B cell (primary cell): ENCODE data around the gene TSPAN10. TPM values are rescaled to one million over a fixed set of nuclear protein-coding genes. Genes with fewer than 3 reads are reported as not detected.

Source experiments
- ATAC-seq: fragments of 200-7000 bp; cut with Tn5 transposase; one replicate; pipeline ENCODE4 v1.10.0; 2021; ENCODE audit warnings: low read depth, mild to moderate bottlenecking, moderate number of reproducible peaks, moderate library complexity
- CTCF ChIA-PET: fragments of 350-600 bp; sonication (Branson Sonifier 250); formaldehyde crosslinking; loops from one replicate; lab custom pipeline; 2021; ENCODE audit warnings: antibody characterized with exemption, inconsistent platforms; lab: Charles Lee
- POLR2A ChIA-PET: fragments of 350-600 bp; sonication (Branson Sonifier 250); formaldehyde crosslinking; loops from one replicate; lab custom pipeline; 2021; ENCODE audit warnings: antibody characterized with exemption; lab: Charles Lee
- DNase-seq: peaks from one replicate; pipeline ENCODE4 v3.0.0; 2013
- H2AFZ ChIP-seq: 2 replicates; pipeline ENCODE4 v1.6.1; 2012; ENCODE audit warnings: mild to moderate bottlenecking, low read depth, low read length; ENCODE audit not compliant: insufficient read depth, poor library complexity, severe bottlenecking
- H3K27ac ChIP-seq, 2 donors: 1 replicate in 1 of 2; 2 replicates in 1 of 2; pipeline ENCODE4 v1.5.1; 2012 to 2013; ENCODE audit warnings: low read length in 2 of 2, mild to moderate bottlenecking in 2 of 2, moderate library complexity in 1 of 2
- H3K27me3 ChIP-seq, 4 experiments: fragments of 200-600 bp in 1 of 4; sonication (generic) in 1 of 4; replicated peaks in 1 of 4; 1 replicate in 2 of 4; 2 replicates in 2 of 4; pipeline versions ENCODE4 v1.6.1 to v1.7.0; 2013 to 2016; ENCODE audit warnings: low read length in 3 of 4, mild to moderate bottlenecking in 2 of 4, mixed read lengths in 1 of 4, moderate library complexity in 1 of 4; ENCODE audit not compliant: insufficient read depth in 4 of 4, control insufficient read depth in 3 of 4; ENCODE audit errors: control extremely low read depth in 1 of 4
- H3K36me3 ChIP-seq, 2 experiments: replicated peaks in 1 of 2; 1 replicate in 1 of 2; 2 replicates in 1 of 2; pipeline versions ENCODE4 v1.6.1 to v1.7.1; 2013; ENCODE audit warnings: low read length in 1 of 2; ENCODE audit not compliant: insufficient read depth in 2 of 2, control insufficient read depth in 1 of 2; ENCODE audit errors: control extremely low read depth in 1 of 2, extremely low read depth in 1 of 2
- H3K4me1 ChIP-seq, 2 donors: fragments of 200-600 bp in 1 of 2; sonication (generic) in 1 of 2; 1 replicate in 1 of 2; 2 replicates in 1 of 2; pipeline versions ENCODE4 v1.5.1 to v1.6.1; 2013 to 2017; ENCODE audit warnings: low read length in 2 of 2; ENCODE audit not compliant: control insufficient read depth in 2 of 2, insufficient read depth in 2 of 2
- H3K4me2 ChIP-seq: replicated peaks from 2 replicates; pipeline ENCODE3; 2012; ENCODE audit warnings: mild to moderate bottlenecking, low read depth, low read length; ENCODE audit not compliant: poor library complexity, severe bottlenecking
- H3K4me3 ChIP-seq, 5 experiments: fragments of 200-600 bp in 1 of 5; sonication (generic) in 1 of 5; 1 replicate in 3 of 5; 2 replicates in 2 of 5; pipeline versions ENCODE4 v1.5.1 to v1.7.0; 2011 to 2016; ENCODE audit warnings: low read length in 4 of 5, mild to moderate bottlenecking in 4 of 5, low read depth in 2 of 5, control low read depth in 1 of 5, moderate library complexity in 1 of 5; ENCODE audit not compliant: insufficient read depth in 1 of 5; ENCODE audit errors: control extremely low read depth in 1 of 5, extremely low read depth in 1 of 5
- H3K79me2 ChIP-seq: fragments of 200-600 bp; sonication (generic); one replicate; pipeline ENCODE4 v1.6.0; 2016; ENCODE audit warnings: low read length; ENCODE audit not compliant: control insufficient read depth, insufficient read depth
- H3K9ac ChIP-seq: fragments of 200-600 bp; sonication (generic); 2 replicates; pipeline ENCODE4 v1.6.1; 2017; ENCODE audit warnings: mild to moderate bottlenecking, low read length, moderate library complexity
- H3K9me3 ChIP-seq, 3 donors: one replicate each; pipeline versions ENCODE4 v1.6.1 to v1.7.1; 2013; ENCODE audit warnings: low read length in 2 of 3; ENCODE audit not compliant: control insufficient read depth in 2 of 3, insufficient read depth in 1 of 3; ENCODE audit errors: control extremely low read depth in 1 of 3
- H4K20me1 ChIP-seq: 2 replicates; pipeline ENCODE4 v1.6.0; 2012; ENCODE audit warnings: mild to moderate bottlenecking, low read length; ENCODE audit not compliant: insufficient read depth, control insufficient read depth, poor library complexity, severe bottlenecking
- H3K27ac Mint-ChIP-seq: one replicate; pipeline ENCODE4 v1.8.0; 2021; ENCODE audit warnings: mixed read lengths
- H3K27me3 Mint-ChIP-seq: one replicate; pipeline ENCODE4 v1.8.0; 2021; ENCODE audit warnings: mixed read lengths
- H3K4me1 Mint-ChIP-seq: one replicate; pipeline ENCODE4 v1.8.0; 2021; ENCODE audit warnings: mixed read lengths
- H3K4me3 Mint-ChIP-seq: one replicate; pipeline ENCODE4 v1.8.0; 2021; ENCODE audit warnings: mixed read lengths
- H3K9me3 Mint-ChIP-seq: one replicate; pipeline ENCODE4 v1.8.0; 2022; ENCODE audit warnings: mixed read lengths; ENCODE audit not compliant: insufficient read depth
- CTCF ChIP-seq: fragments of 200-600 bp; IDR thresholded peaks from one replicate; pipeline ENCODE4 v1.8.0; 2022; ENCODE audit warnings: antibody characterized with exemption, mild to moderate bottlenecking
- EZH2 ChIP-seq: IDR thresholded peaks from 2 replicates; pipeline ENCODE4 v1.6.1; 2012; ENCODE audit warnings: borderline replicate concordance, low read depth, mild to moderate bottlenecking, moderate library complexity, low read length; ENCODE audit not compliant: insufficient read depth, poor library complexity, severe bottlenecking
- WGBS: methylation state at CpG from one replicate; pipeline ENCODE4 v1.1.5; 2013; ENCODE audit warnings: missing lambda C conversion rate; ENCODE audit not compliant: insufficient coverage; 5-methylcytosine and 5-hydroxymethylcytosine counted together
- intact Hi-C: fragments of 100-400 bp; cut with micrococcal nuclease; formaldehyde crosslinking; loops from one replicate; pipeline ENCODE4 v1.10.0; 2022
- polyA plus RNA-seq: library from polyadenylated mRNA; depleted of rRNA; stranded (reverse); fragments of >200 nt; gene quantifications from 2 replicates; pipeline ENCODE4 v1.2.3, GENCODE V29; 2012
- total RNA-seq, 2 donors: library from RNA; stranded (reverse); fragments of 120-200 nt in 1 of 2; gene quantifications; 1 replicate in 1 of 2; 2 replicates in 1 of 2; pipeline versions ENCODE4 v1.2.3 to v1.2.4, GENCODE V29; 2013 to 2022

Gene TSPAN10
- total and polyA plus RNA-seq, 2 donors (not counting 1 experiment from before 2014, with no cell fraction given) = 0.34 to 1.1 TPM

- H3K4me3 Mint-ChIP-seq = no peak overlapping the region
- no peak overlapping the region for H3K4me2 ChIP-seq
- ATAC-seq = no peak
- H3K27me3 Mint-ChIP-seq = no peaks in the 10 kb centered on the region
- 97% methylated on average over 20 of the region's 20 CpGs for WGBS
- ChIA-PET POLR2A (no interaction called here), CTCF (no interaction called here)
- H3K4me1 Mint-ChIP-seq = peaks cover 33% of the 10 kb centered on the region
- TF ChIP-seq CTCF = no peak
- no peak for TF ChIP-seq EZH2
- no peaks in the 10 kb centered on the region for H3K9me3 Mint-ChIP-seq
- H4K20me1 ChIP-seq = peaks cover 75% of the 10 kb centered on the region
- H3K36me3 ChIP-seq = peaks cover 0 to 52% of the 10 kb centered on the region in 2 experiments
- H3K9ac ChIP-seq = no peak overlapping the region
- peaks cover 22 to 25% of the 10 kb centered on the region in 2 donors for H3K4me1 ChIP-seq
- intact Hi-C loops = no loop called here
- peaks cover 92% of the 10 kb centered on the region for H3K79me2 ChIP-seq
- no peak overlapping the region for H3K27ac ChIP-seq
- no peak overlapping the region for H3K4me3 ChIP-seq
- H3K27me3 ChIP-seq = no peaks in the 10 kb centered on the region
- DNase-seq = no peak
- H3K9me3 ChIP-seq = no peaks in the 10 kb centered on the region
- H2AFZ ChIP-seq = no peak overlapping the region
- no peak overlapping the region for H3K27ac Mint-ChIP-seq
Measured at GRCh38 chr17:81686614-81687013, 49.6 kb downstream of the TSPAN10 start.

GRCh38 chr17:81687770-81688541 is 51.0 kb downstream of the TSPAN10 start:
- ATAC-seq (no peak), DNase-seq (no peak)
- peaks cover 16 to 19% of the 10 kb centered on the region in 2 donors for H3K4me1 ChIP-seq
- CTCF ChIA-PET = no interaction called here
- 94% methylated on average over 38 of the region's 41 CpGs for WGBS
- H3K4me3 ChIP-seq = no peak overlapping the region
- H3K4me2 ChIP-seq = no peak overlapping the region
- no peak overlapping the region for H3K27ac ChIP-seq
- no peak overlapping the region for H2AFZ ChIP-seq
- no peak overlapping the region for H3K4me3 Mint-ChIP-seq
- H3K36me3 ChIP-seq = peaks cover 0 to 59% of the 10 kb centered on the region in 2 experiments
- POLR2A ChIA-PET = no interaction called here
- H3K9me3 ChIP-seq = no peaks in the 10 kb centered on the region
- H3K9me3 Mint-ChIP-seq = no peaks in the 10 kb centered on the region
- intact Hi-C loops = no loop called here
- no peaks in the 10 kb centered on the region for H3K27me3 Mint-ChIP-seq
- no peak overlapping the region for H3K27ac Mint-ChIP-seq
- H3K4me1 Mint-ChIP-seq = peaks cover 27% of the 10 kb centered on the region
- H3K79me2 ChIP-seq = peaks cover 78% of the 10 kb centered on the region
- H3K9ac ChIP-seq = no peak overlapping the region
- TF ChIP-seq EZH2 (no peak), CTCF (no peak)
- peaks cover 81% of the 10 kb centered on the region for H4K20me1 ChIP-seq
- no peaks in the 10 kb centered on the region for H3K27me3 ChIP-seq
